Endodermal cell (in vitro differentiated cells): ENCODE data around the gene NEDD9. TPM values are rescaled to one million over a fixed set of nuclear protein-coding genes. Genes with fewer than 3 reads are reported as not detected.

Source experiments
- DNase-seq: peaks from one replicate; pipeline ENCODE4 v3.0.0-alpha.2; 2017
- H3K27ac ChIP-seq: 2 replicates; pipeline ENCODE4 v1.5.1; 2013; ENCODE audit warnings: mild to moderate bottlenecking, low read depth, low read length, moderate library complexity
- H3K27me3 ChIP-seq: 2 replicates; pipeline ENCODE4 v1.6.1; 2013; ENCODE audit warnings: mild to moderate bottlenecking, low read length, moderate library complexity; ENCODE audit not compliant: insufficient read depth, control insufficient read depth, poor library complexity, severe bottlenecking
- H3K36me3 ChIP-seq: 2 replicates; pipeline ENCODE4 v1.7.0; 2013; ENCODE audit warnings: mild to moderate bottlenecking, low read length, moderate library complexity; ENCODE audit not compliant: control insufficient read depth, insufficient read depth
- H3K4me1 ChIP-seq: one replicate; pipeline ENCODE4 v1.7.0; 2013; ENCODE audit warnings: low read length; ENCODE audit not compliant: control insufficient read depth, insufficient read depth
- H3K4me3 ChIP-seq: 2 replicates; pipeline ENCODE4 v1.5.1; 2013; ENCODE audit warnings: mild to moderate bottlenecking, low read length, moderate library complexity
- H3K9ac ChIP-seq: 2 replicates; pipeline ENCODE4 v1.6.1; 2013; ENCODE audit warnings: mild to moderate bottlenecking, low read length, moderate library complexity; ENCODE audit not compliant: poor library complexity, severe bottlenecking; ENCODE audit errors: extremely low read depth
- H3K9me3 ChIP-seq: 2 replicates; pipeline ENCODE4 v1.6.1; 2013; ENCODE audit warnings: mild to moderate bottlenecking, low read length, moderate library complexity; ENCODE audit not compliant: control insufficient read depth
- H3K27ac Mint-ChIP-seq: 2 replicates; pipeline ENCODE4 v1.8.0; 2020; ENCODE audit warnings: mixed read lengths
- H3K27me3 Mint-ChIP-seq: 2 replicates; pipeline ENCODE4 v1.8.0; 2021; ENCODE audit warnings: mild to moderate bottlenecking, mixed read lengths; ENCODE audit not compliant: insufficient read depth
- H3K36me3 Mint-ChIP-seq: 2 replicates; pipeline ENCODE4 v1.8.0; 2020; ENCODE audit warnings: low read depth, mixed read lengths
- H3K4me1 Mint-ChIP-seq: 2 replicates; pipeline ENCODE4 v1.8.0; 2020; ENCODE audit warnings: mixed read lengths
- H3K4me3 Mint-ChIP-seq: 2 replicates; pipeline ENCODE4 v1.8.0; 2020; ENCODE audit warnings: mild to moderate bottlenecking, moderate library complexity, mixed read lengths
- H3K9me3 Mint-ChIP-seq: 2 replicates; pipeline ENCODE4 v1.8.0; 2020; ENCODE audit warnings: mild to moderate bottlenecking, mixed read lengths
- CTCF ChIP-seq: fragments of 200-600 bp; sonication (generic); conservative IDR thresholded peaks from 2 replicates; pipeline ENCODE4 v1.5.0; 2021; ENCODE audit warnings: antibody characterized with exemption, mild to moderate bottlenecking
- WGBS, 2 experiments: methylation state at CpG; one replicate each; pipeline versions ENCODE4 v1.1.5 to v1.1.7; 2013; ENCODE audit warnings: missing lambda C conversion rate in 2 of 2, mixed read lengths in 1 of 2; ENCODE audit not compliant: insufficient coverage in 1 of 2, insufficient read length in 1 of 2; 5-methylcytosine and 5-hydroxymethylcytosine counted together
- total RNA-seq, 2 donors: library from RNA; stranded (reverse); fragmentation: NEBNext Ultra II Directional in 1 of 2; extraction: Animal tissue kit (Norgen Biotek cat#: 25700) in 1 of 2; gene quantifications; 2 replicates in 1 of 2; 3 replicates in 1 of 2; pipeline ENCODE4 v1.2.1, GENCODE V29; 2021

NEDD9 gene
- total RNA-seq, 2 donors from 2014 or later, result 1.7 to 7.4 TPM

- Histone ChIP-seq H3K4me3 (no peak overlapping the region), H3K27ac (no peak overlapping the region), H3K9me3 (no peaks in the 10 kb centered on the region), H3K4me1 (no peaks in the 10 kb centered on the region), H3K27me3 (no peaks in the 10 kb centered on the region), H3K9ac (no peak overlapping the region), H3K36me3 (no peaks in the 10 kb centered on the region)
- Mint-ChIP-seq H3K4me3 (no peak overlapping the region), H3K36me3 (no peaks in the 10 kb centered on the region), H3K9me3 (peaks cover 10% of the 10 kb centered on the region), H3K27ac (no peak overlapping the region), H3K4me1 (peaks cover 6% of the 10 kb centered on the region), H3K27me3 (no peaks in the 10 kb centered on the region)
- TF ChIP-seq CTCF, result no peak
- no peak for DNase-seq
- WGBS, 2 experiments, result 92 to 95% methylated on average over 6 to 7 of the region's 7 CpGs
Observed at GRCh38 chr6:11168091-11168635, 64.3 kb downstream of the NEDD9 start.

GRCh38 chr6:11166948-11167347 is 65.5 kb downstream of the NEDD9 start:
- 72 to 80% methylated on average over 3 to 4 of the region's 4 CpGs for WGBS, 2 experiments
- H3K4me1 ChIP-seq, result no peaks in the 10 kb centered on the region
- no peak overlapping the region for H3K27ac Mint-ChIP-seq
- H3K9me3 ChIP-seq, result no peaks in the 10 kb centered on the region
- no peak for TF ChIP-seq CTCF
- H3K27me3 ChIP-seq, result no peaks in the 10 kb centered on the region
- H3K27ac ChIP-seq, result no peak overlapping the region
- no peaks in the 10 kb centered on the region for H3K36me3 ChIP-seq
- H3K27me3 Mint-ChIP-seq, result no peaks in the 10 kb centered on the region
- H3K4me3 ChIP-seq, result no peak overlapping the region
- H3K36me3 Mint-ChIP-seq, result no peaks in the 10 kb centered on the region
- no peak overlapping the region for H3K9ac ChIP-seq
- no peaks in the 10 kb centered on the region for H3K4me1 Mint-ChIP-seq
- H3K9me3 Mint-ChIP-seq, result peaks cover 8% of the 10 kb centered on the region
- no peak for DNase-seq
- no peak overlapping the region for H3K4me3 Mint-ChIP-seq

- no peak overlapping the region for H3K27ac Mint-ChIP-seq
- H3K27me3 ChIP-seq, result no peaks in the 10 kb centered on the region
- no peak overlapping the region for H3K4me3 Mint-ChIP-seq
- peaks cover 2% of the 10 kb centered on the region for H3K4me1 Mint-ChIP-seq
- H3K4me3 ChIP-seq, result no peak overlapping the region
- H3K27ac ChIP-seq, result no peak overlapping the region
- no peak for TF ChIP-seq CTCF
- H3K9me3 Mint-ChIP-seq, result no peaks in the 10 kb centered on the region
- no peaks in the 10 kb centered on the region for H3K36me3 ChIP-seq
- H3K27me3 Mint-ChIP-seq, result no peaks in the 10 kb centered on the region
- no peaks in the 10 kb centered on the region for H3K4me1 ChIP-seq
- H3K9ac ChIP-seq, result no peak overlapping the region
- no peaks in the 10 kb centered on the region for H3K9me3 ChIP-seq
- no peak for DNase-seq
- no peaks in the 10 kb centered on the region for H3K36me3 Mint-ChIP-seq
- WGBS, 2 experiments, result 88 to 92% methylated on average over 16 to 20 of the region's 20 CpGs
Observed at GRCh38 chr6:11164717-11165646, 67.5 kb downstream of the NEDD9 start.
